ENCODE data around the gene PTPRT. TPM values are rescaled to one million over a fixed set of nuclear protein-coding genes. Genes with fewer than 3 reads are reported as not detected.

PTPRT gene
- total and polyA plus RNA-seq, 2 of the 4 experiments (the other 2 are of a cell fraction): not detected

GRCh38 chr20:43068482-43068881, 121.2 kb downstream of the PTPRT start:
- Histone ChIP-seq H3K4me2 (ENCODE audit: low read depth, low read length) (no peak overlapping the region), H4K8ac (ENCODE audit: low read depth in 2 of 2, low read length in 2 of 2) (no peak overlapping the region), H2AK9ac (replicated peaks; ENCODE audit: low read depth, low read length, poor library complexity) (no peak overlapping the region), H3K4me3 (ENCODE audit: insufficient read depth, low read depth, low read length) (no peak overlapping the region), H4K91ac (ENCODE audit: insufficient read depth, low read depth, low read length) (no peak overlapping the region), H3K14ac (replicated peaks; ENCODE audit: low read depth, low read length) (no peak overlapping the region), H4K20me1 (ENCODE audit: insufficient read depth, low read length) (no peaks in the 10 kb centered on the region), H2BK5ac (ENCODE audit: low read depth, low read length, poor library complexity, severe bottlenecking) (no peak overlapping the region), H2BK20ac (ENCODE audit: low read depth, low read length) (no peak overlapping the region), H3K9me3 (ENCODE audit: control insufficient read depth, insufficient read depth, low read length) (peaks cover 20% of the 10 kb centered on the region), H2AK5ac (ENCODE audit: low read depth, low read length) (no peak overlapping the region), H3K4ac (ENCODE audit: low read depth, low read length) (no peak overlapping the region), H2BK120ac (ENCODE audit: low read depth, low read length) (no peak overlapping the region), H3K27ac (ENCODE audit: insufficient read depth, low read length) (no peak overlapping the region), H3K18ac (ENCODE audit: low read depth, low read length) (no peak overlapping the region), H2AFZ (replicated peaks; ENCODE audit: low read length, poor library complexity) (no peak overlapping the region), H4K5ac (ENCODE audit: low read depth, low read length) (no peak overlapping the region), H3K56ac (ENCODE audit: extremely low read depth, insufficient read depth, low read length) (no peak overlapping the region), H3K79me1 (ENCODE audit: low read depth in 1 of 2, low read length in 2 of 2) (no peaks in the 10 kb centered on the region), H3K9ac (ENCODE audit: low read depth, low read length) (no peak overlapping the region), H3K23ac (ENCODE audit: low read depth, low read length) (no peak overlapping the region), H3K27me3 (ENCODE audit: control insufficient read depth, insufficient read depth, low read length) (no peaks in the 10 kb centered on the region), H2BK15ac (ENCODE audit: low read depth, low read length) (no peak overlapping the region), H3K36me3 (ENCODE audit: control insufficient read depth, insufficient read depth, low read length) (no peaks in the 10 kb centered on the region), H3K9me1 (ENCODE audit: insufficient read depth, low read length) (no peaks in the 10 kb centered on the region), H3K4me1 (ENCODE audit: control insufficient read depth, insufficient read depth, low read length) (no peaks in the 10 kb centered on the region)
- in situ Hi-C loops (cut with MboI; ENCODE audit: low sequenced_read_pairs) (no loop called here), dilution Hi-C loops (cut with HindIII; ENCODE audit: low sequenced_read_pairs, unreplicated experiment) (no loop called here), intact Hi-C loops (cut with micrococcal nuclease) (no loop called here)
- CTCF ChIA-PET: no interaction called here
- TF ChIP-seq NFE2L2 (IDR thresholded peaks at IDR 0.05; ENCODE audit: low read depth, low read length): no peak
- no peak for TF ChIP-seq BHLHE40 (IDR thresholded peaks at IDR 0.05; ENCODE audit: low read depth, low read length)
- no peak for TF ChIP-seq RAD21 (IDR thresholded peaks at IDR 0.05; ENCODE audit: low read length)
- no peak for TF ChIP-seq POLR2A (IDR thresholded peaks at IDR 0.05; ENCODE audit: low read depth, low read length)
- no peak for TF ChIP-seq RCOR1 (IDR thresholded peaks at IDR 0.05; ENCODE audit: insufficient replicate concordance, low read length)
- TF ChIP-seq USF2 (IDR thresholded peaks at IDR 0.05; ENCODE audit: low read depth, low read length): no peak
- WGBS, 2 experiments (ENCODE audit: extremely low coverage in 2 of 2, insufficient read length in 1 of 2): no CpG with 5 or more reads among the region's 1 CpG
- DNase-seq (no peak), ATAC-seq (ENCODE audit: low read depth) (no peak)
- POLR2A ChIA-PET (ENCODE audit: unreplicated experiment): no interaction called here
- BruUV-seq (replicated peaks): no TSS peak

Data from IMR-90 (cell line).